C4-2B (cell line): ENCODE results near the gene NEUROD4.

Experiments used
- ZFX ChIP-seq: fragments of 450-650 bp; IDR thresholded peaks from 2 replicates; pipeline ENCODE4 v1.6.1; 2017
- TF ChIP-seq, protein P1 (sequence below): fragments of 450-650 bp; conservative IDR thresholded peaks from 2 replicates; pipeline ENCODE4 v1.5.1; 2017; ENCODE audit warnings: mild to moderate bottlenecking

DNA sequence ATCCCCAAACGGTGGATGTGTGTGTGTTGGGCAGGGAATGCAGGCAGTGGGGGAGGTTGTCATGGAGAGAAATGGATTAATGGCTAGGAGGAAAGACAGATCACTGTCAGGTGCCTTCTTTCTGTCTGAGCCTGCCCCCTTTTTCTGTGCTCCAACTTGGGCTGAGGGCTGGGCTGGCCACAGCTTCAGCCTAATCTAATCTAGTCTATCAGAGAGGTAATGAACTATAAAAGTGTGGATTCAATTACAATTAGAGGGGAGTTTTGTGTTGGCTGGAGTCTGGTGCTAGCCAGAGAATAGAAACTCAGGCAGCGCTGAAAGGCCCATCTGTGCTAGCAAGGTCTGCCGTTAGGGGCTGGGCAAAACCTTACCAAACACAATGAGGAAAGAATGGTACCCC lies 41.2 kb downstream of the NEUROD4 start:
- TF ChIP-seq, protein P1, sequence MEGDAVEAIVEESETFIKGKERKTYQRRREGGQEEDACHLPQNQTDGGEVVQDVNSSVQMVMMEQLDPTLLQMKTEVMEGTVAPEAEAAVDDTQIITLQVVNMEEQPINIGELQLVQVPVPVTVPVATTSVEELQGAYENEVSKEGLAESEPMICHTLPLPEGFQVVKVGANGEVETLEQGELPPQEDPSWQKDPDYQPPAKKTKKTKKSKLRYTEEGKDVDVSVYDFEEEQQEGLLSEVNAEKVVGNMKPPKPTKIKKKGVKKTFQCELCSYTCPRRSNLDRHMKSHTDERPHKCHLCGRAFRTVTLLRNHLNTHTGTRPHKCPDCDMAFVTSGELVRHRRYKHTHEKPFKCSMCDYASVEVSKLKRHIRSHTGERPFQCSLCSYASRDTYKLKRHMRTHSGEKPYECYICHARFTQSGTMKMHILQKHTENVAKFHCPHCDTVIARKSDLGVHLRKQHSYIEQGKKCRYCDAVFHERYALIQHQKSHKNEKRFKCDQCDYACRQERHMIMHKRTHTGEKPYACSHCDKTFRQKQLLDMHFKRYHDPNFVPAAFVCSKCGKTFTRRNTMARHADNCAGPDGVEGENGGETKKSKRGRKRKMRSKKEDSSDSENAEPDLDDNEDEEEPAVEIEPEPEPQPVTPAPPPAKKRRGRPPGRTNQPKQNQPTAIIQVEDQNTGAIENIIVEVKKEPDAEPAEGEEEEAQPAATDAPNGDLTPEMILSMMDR: no peak
- TF ChIP-seq ZFX: no peak
